22Rv1 (cell line): ENCODE measurements around the gene ANGPTL5.
A peak's percentile ranks its signal among the peaks of the same experiment; 100 is the strongest.

Source experiments
- H3K27ac ChIP-seq: fragments of 450-650 bp; 2 replicates; pipeline ENCODE4 v1.5.1; 2017
- CTCF ChIP-seq: fragments of 450-650 bp; IDR thresholded peaks from 2 replicates; pipeline ENCODE4 v1.5.1; 2017; ENCODE audit warnings: mild to moderate bottlenecking
- ZFX ChIP-seq: fragments of 450-650 bp; IDR thresholded peaks from 2 replicates; pipeline ENCODE4 v1.6.1; 2017; ENCODE audit warnings: antibody characterized with exemption, borderline replicate concordance

Gene ANGPTL5

GRCh38 chr11:101848262-101848661, 68.1 kb downstream of the ANGPTL5 start:
- TF ChIP-seq ZFX (no peak), CTCF (peak; percentile 61)
- H3K27ac ChIP-seq, result no peak overlapping the region

- no peak overlapping the region for H3K27ac ChIP-seq
- TF ChIP-seq ZFX (no peak), CTCF (no peak)
Observed at GRCh38 chr11:101844608-101845007, 71.7 kb downstream of the ANGPTL5 start.

- H3K27ac ChIP-seq, result no peak overlapping the region
- TF ChIP-seq ZFX (no peak), CTCF (no peak)
Observed at GRCh38 chr11:101840704-101841103, 75.6 kb downstream of the ANGPTL5 start.
